ENCODE measurements around the gene UNC5B. TPM values are rescaled to one million over a fixed set of nuclear protein-coding genes. Genes with fewer than 3 reads are reported as not detected.

Gene UNC5B
- total RNA-seq, 4 donors from 2014 or later, result 5.3 to 26.6 (median 17.7) TPM

GRCh38 chr10:71335173-71335708, 122.9 kb downstream of the UNC5B start:
- H3K36me3 ChIP-seq, result no peaks in the 10 kb centered on the region
- TF ChIP-seq CTCF (IDR thresholded peaks at IDR 0.05) (no peak), POLR2A (IDR thresholded peaks at IDR 0.05) (no peak)
- H3K27ac ChIP-seq, result no peak overlapping the region
- H3K27me3 ChIP-seq, result no peaks in the 10 kb centered on the region
- no peak overlapping the region for H3K4me3 ChIP-seq
- intact Hi-C loops (cut with DNase I; ENCODE audit: low total_unique reads), result no loop called here
- H3K9me3 ChIP-seq, result no peaks in the 10 kb centered on the region
- DNase-seq, result no peak
- H3K4me1 ChIP-seq, result no peaks in the 10 kb centered on the region

GRCh38 chr10:71336632-71337031, 124.3 kb downstream of the UNC5B start:
- Histone ChIP-seq H3K9me3 (no peaks in the 10 kb centered on the region), H3K36me3 (no peaks in the 10 kb centered on the region), H3K4me1 (no peaks in the 10 kb centered on the region), H3K4me3 (no peak overlapping the region), H3K27me3 (no peaks in the 10 kb centered on the region), H3K27ac (no peak overlapping the region)
- DNase-seq, result no peak
- intact Hi-C loops (cut with DNase I; ENCODE audit: low total_unique reads), result no loop called here
- TF ChIP-seq POLR2A (IDR thresholded peaks at IDR 0.05) (no peak), CTCF (IDR thresholded peaks at IDR 0.05) (no peak)

GRCh38 chr10:71337219-71337701, 124.9 kb downstream of the UNC5B start:
- no peak for TF ChIP-seq CTCF (IDR thresholded peaks at IDR 0.05)
- TF ChIP-seq POLR2A (IDR thresholded peaks at IDR 0.05), result no peak
- no peaks in the 10 kb centered on the region for H3K4me1 ChIP-seq
- DNase-seq, result no peak
- intact Hi-C loops (cut with DNase I; ENCODE audit: low total_unique reads), result no loop called here
- no peaks in the 10 kb centered on the region for H3K36me3 ChIP-seq
- no peak overlapping the region for H3K27ac ChIP-seq
- no peaks in the 10 kb centered on the region for H3K27me3 ChIP-seq
- H3K9me3 ChIP-seq, result no peaks in the 10 kb centered on the region
- no peak overlapping the region for H3K4me3 ChIP-seq

GRCh38 chr10:71338728-71339495, 126.5 kb downstream of the UNC5B start:
- H3K27ac ChIP-seq, result no peak overlapping the region
- H3K4me1 ChIP-seq, result no peaks in the 10 kb centered on the region
- no peak for TF ChIP-seq CTCF (IDR thresholded peaks at IDR 0.05)
- TF ChIP-seq POLR2A (IDR thresholded peaks at IDR 0.05), result no peak
- H3K9me3 ChIP-seq, result no peaks in the 10 kb centered on the region
- intact Hi-C loops (cut with DNase I; ENCODE audit: low total_unique reads), result no loop called here
- H3K36me3 ChIP-seq, result no peaks in the 10 kb centered on the region
- no peak for DNase-seq
- no peaks in the 10 kb centered on the region for H3K27me3 ChIP-seq
- no peak overlapping the region for H3K4me3 ChIP-seq

- intact Hi-C loops (cut with DNase I; ENCODE audit: low total_unique reads), result no loop called here
- no peaks in the 10 kb centered on the region for H3K9me3 ChIP-seq
- TF ChIP-seq CTCF (IDR thresholded peaks at IDR 0.05) (no peak), POLR2A (IDR thresholded peaks at IDR 0.05) (no peak)
Measured at GRCh38 chr10:71339796-71340589, 127.6 kb downstream of the UNC5B start.

More at GRCh38 chr10:71339796-71340589, 127.6 kb downstream of the UNC5B start:
- no peaks in the 10 kb centered on the region for H3K4me1 ChIP-seq
- H3K36me3 ChIP-seq, result no peaks in the 10 kb centered on the region
- H3K27ac ChIP-seq, result no peak overlapping the region
- H3K4me3 ChIP-seq, result no peak overlapping the region
- H3K27me3 ChIP-seq, result no peaks in the 10 kb centered on the region
- DNase-seq, result no peak
